Endothelial cell of umbilical vein (primary cell): ENCODE measurements around the gene NR6A1.

Experiments
- CTCF ChIP-seq, 2 donors: IDR thresholded peaks; 1 replicate in 1 of 2; 2 replicates in 1 of 2; pipeline ENCODE4 v1.5.1; 2011; ENCODE audit warnings: low read length in 2 of 2, mild to moderate bottlenecking in 2 of 2, moderate library complexity in 2 of 2, control low read depth in 1 of 2, inconsistent platforms in 1 of 2, low read depth in 1 of 2; ENCODE audit not compliant: insufficient read depth in 1 of 2; ENCODE audit errors: extremely low read depth in 1 of 2
- EZH2 ChIP-seq: IDR thresholded peaks from 2 replicates; pipeline ENCODE4 v1.6.1; 2012; ENCODE audit warnings: borderline replicate concordance, low read depth, mild to moderate bottlenecking, moderate library complexity, low read length, inconsistent platforms; ENCODE audit not compliant: severe bottlenecking
- GATA2 ChIP-seq: IDR thresholded peaks from 2 replicates; pipeline ENCODE4 v1.7.0; 2011; ENCODE audit warnings: low read depth, mild to moderate bottlenecking, moderate library complexity, mixed read lengths, low read length; ENCODE audit not compliant: insufficient read length, insufficient read depth
- JUN ChIP-seq: IDR thresholded peaks from 2 replicates; pipeline ENCODE4 v1.6.1; 2011; ENCODE audit warnings: borderline replicate concordance, low read depth; ENCODE audit not compliant: insufficient read length, insufficient read depth
- MAX ChIP-seq: IDR thresholded peaks from 2 replicates; pipeline ENCODE4 v1.6.1; 2011; ENCODE audit not compliant: insufficient read depth, insufficient read length
- POLR2A ChIP-seq: IDR thresholded peaks from 2 replicates; pipeline ENCODE4 v1.6.1; 2012; ENCODE audit warnings: low read depth, mild to moderate bottlenecking, control low read depth, low read length
- POLR2AphosphoS5 ChIP-seq: IDR thresholded peaks from 2 replicates; pipeline ENCODE4 v1.6.1; 2012; ENCODE audit warnings: low read depth, mild to moderate bottlenecking, control low read depth, low read length, moderate library complexity; ENCODE audit not compliant: insufficient read depth

GRCh38 chr9:124810663-124811355 lies 39.7 kb upstream of the NR6A1 start:
- TF ChIP-seq CTCF (IDR thresholded peaks at IDR 0.05; ENCODE audit: extremely low read depth in 1 of 2, insufficient read depth in 1 of 2, low read depth in 1 of 2, low read length in 2 of 2) (no peak), POLR2A (no peak), MAX (no peak), POLR2AphosphoS5 (no peak), EZH2 (no peak), JUN (no peak), GATA2 (no peak)
